NOMO-1 treated with DMSO at 0.1 percent for 48 hours (cell line): ENCODE measurements around the gene ARG1.
"Not testable (repeated sequence)": the region's sequence is repeated elsewhere in the genome, so short reads cannot be mapped to it uniquely, and the experiment has no call there.

ENCODE experiments used
- DNase-seq: peaks from one replicate; lab custom pipeline; 2025; ENCODE audit not compliant: unreplicated experiment; lab: John Stamatoyannopoulos, UW

The ARG1 gene

DNA sequence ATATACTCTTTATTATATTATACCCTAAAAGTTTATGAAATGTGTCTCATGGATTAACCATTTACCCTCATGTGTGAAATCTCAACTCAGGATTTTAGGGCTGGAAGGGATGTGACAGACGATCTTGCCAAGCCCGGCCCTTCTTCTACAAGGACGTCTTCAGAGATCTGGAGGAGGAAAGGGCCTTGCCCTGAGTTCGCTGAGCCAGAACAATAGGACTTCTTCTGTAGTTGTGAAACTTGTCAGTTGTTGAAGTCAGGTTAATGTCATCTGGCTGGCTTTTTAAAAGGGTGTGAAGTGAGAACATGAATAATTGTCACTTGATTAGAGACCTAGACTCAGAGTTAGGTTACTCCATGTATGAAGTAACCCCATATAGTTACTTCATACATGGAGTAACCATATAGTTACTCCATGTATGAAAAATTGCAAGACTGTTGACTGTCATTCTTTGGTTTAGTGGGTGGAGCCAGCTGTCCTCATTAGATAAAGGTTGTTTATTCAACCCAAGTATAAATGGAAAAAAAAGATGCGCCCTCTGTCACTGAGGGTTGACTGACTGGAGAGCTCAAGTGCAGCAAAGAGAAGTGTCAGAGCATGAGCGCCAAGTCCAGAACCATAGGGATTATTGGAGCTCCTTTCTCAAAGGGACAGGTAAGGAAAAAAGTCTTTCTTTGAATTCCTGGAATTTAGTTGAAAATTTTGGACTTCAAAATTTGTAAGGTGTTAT is at the start of gene ARG1:
ARG1 (plus strand) TSS at position 541 of the 730 bp plus-strand sequence; CDS start at position 598, 57 bp downstream.
- no peak for DNase-seq

DNA sequence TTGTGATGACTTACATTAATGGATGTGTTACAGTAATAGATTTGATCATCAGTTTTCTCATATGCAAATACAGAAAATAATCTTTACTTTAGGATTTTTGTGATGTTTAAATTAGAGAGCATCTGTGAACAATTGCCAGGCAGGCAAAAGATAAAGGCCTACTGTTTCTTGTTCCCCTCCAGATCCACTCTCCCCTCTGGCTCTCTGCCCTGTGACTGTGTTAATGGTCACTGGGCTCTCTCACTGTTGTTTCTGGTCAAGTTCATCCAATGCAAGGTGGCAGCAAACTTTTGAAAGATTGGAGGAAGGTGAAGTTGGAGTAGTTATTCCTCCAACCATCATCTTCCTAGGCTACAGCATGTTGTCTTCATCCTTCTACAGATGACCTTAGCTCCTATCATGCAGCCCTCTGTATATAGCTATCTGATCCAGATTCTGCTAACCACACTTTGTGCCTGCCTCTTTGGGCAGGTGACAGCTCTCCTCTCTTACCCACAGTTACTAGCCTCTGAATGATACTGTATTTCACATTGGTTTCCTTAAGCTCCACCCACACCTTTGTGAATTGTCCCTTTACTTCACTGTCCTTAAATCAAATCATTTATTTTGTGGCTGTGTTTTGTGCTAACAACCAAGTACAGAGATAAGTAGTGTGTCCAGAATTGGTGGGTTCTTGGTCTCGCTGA is 48.9 kb upstream of the ARG1 start:
- no peak for DNase-seq

DNA sequence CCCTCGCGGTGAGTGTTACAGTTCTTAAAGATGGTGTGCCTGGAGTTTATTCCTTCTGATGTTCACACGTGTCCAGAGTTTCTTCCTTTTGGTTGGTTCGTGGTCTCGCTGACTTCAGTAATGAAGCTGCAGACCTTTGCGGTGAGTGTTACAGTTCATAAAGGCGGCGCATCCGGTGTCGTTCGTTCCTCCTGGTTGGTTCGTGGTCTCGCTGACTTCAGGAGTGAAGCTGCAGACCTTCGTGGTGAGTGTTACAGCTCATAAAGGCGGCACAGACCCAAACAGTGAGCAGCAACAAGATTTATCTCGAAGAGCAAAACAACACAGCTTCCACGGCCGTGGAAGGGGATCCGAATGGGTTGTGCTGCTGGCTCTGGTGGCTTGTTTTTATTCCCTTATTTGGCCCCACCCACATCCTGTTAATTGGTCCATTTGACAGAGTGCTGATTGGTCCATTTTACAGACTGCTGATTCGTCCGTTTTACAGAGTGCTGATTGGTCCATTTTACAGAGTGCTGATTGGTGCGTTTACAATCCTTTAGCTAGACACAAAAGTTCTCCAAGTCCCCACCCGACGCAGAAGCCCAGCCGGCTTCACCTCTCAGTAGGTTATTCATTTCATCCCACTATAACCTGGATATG is 48.2 kb upstream of the ARG1 start:
- DNase-seq: no peak

GRCh38 chr6:131530936-131531335 is 42.1 kb upstream of the ARG1 start:
- not testable (repeated sequence) for DNase-seq

DNA sequence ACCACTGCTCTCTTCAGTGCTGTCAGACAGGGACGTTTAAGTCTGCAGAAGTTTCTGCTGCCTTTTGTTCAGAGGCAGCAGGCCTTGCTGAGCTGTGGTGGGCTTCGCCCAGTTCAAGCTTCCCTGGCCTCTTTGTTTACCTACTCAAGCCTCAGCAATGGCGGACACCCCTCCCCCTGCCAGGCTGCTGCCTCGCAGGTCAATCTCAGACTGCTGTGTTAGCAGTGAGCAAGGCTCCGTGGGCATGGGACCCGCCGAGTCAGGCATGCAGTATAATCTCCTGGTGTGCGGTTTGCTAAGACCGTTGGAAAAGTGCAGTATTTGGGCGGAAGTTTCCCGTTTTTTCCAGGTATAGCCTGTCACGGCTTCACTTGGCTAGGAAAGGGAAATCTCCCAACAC is 41.3 kb upstream of the ARG1 start:
- not testable (repeated sequence) for DNase-seq

- DNase-seq: no peak
Observed at GRCh38 chr6:131532580-131533039, 40.4 kb upstream of the ARG1 start.

DNA sequence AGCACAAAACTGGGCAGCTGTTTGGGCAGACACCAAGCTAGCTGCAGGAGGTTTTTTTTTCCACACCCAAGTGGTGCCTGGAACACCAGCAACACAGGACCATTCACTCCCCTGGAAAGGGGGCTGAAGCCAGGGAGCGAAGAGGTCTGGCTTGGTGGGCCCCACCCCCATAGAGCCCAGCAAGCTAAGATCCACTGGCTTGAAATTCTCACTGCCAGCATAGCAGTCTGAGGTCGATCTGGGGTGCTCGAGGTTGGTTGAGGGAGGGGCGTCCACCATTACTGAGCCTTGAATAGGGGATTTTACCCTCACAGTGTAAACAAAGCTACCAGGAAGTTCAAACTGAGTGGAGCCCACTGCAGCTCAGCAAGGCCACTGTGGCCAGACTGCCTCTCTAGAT is 34.4 kb upstream of the ARG1 start:
- not testable (repeated sequence) for DNase-seq

- no peak for DNase-seq
Observed at GRCh38 chr6:131545317-131545716, 27.7 kb upstream of the ARG1 start.

DNA sequence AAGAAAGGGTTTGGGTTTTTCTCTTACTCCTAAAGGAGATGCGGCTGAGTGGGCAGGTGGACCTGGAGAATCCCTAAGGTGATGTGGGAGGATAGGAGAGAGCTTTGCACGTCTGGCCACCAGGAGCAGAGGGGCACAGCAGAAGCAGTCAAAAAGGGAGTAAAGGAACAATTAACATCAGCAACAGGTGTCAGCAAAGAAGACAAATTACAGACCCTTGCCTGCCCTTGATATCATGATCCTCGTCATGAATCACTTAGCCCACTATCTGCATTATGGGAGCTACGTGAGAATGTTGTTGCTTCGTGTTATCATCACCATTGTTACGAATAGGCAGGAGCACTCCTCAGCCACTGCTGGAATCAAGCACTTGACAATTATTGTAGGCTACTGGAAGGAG is 25.5 kb upstream of the ARG1 start:
- DNase-seq: no peak

GRCh38 chr6:131548441-131548840 is 24.6 kb upstream of the ARG1 start:
- no peak for DNase-seq

DNA sequence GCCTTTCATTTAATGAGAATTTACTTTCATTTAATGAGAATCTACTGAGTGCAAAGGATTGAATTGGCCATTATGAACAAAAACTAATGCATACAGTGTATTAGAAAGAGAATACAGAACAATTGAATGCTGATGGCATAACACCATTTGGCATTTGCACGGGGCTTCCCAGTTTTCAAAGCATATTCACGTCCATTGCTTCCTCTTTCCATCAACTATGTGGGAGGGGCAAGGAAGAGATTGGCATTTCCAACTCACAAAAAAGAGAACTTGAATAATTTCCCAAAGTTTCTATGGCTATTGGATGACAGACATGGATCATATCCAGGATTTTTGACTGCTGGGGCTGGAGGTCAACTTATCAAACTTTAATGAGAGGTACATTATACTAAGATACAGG is 23.2 kb upstream of the ARG1 start:
- DNase-seq: no peak

- DNase-seq: no peak
Observed at GRCh38 chr6:131551902-131552301, 21.1 kb upstream of the ARG1 start.

GRCh38 chr6:131552572-131552971 is 20.5 kb upstream of the ARG1 start:
- DNase-seq: no peak

- DNase-seq: no peak
Observed at GRCh38 chr6:131555992-131556391, 17.0 kb upstream of the ARG1 start.

- no peak for DNase-seq
Observed at GRCh38 chr6:131558922-131559321, 14.1 kb upstream of the ARG1 start.

GRCh38 chr6:131561925-131562707 is 10.9 kb upstream of the ARG1 start:
- DNase-seq: no peak

GRCh38 chr6:131565056-131565455 is 8.0 kb upstream of the ARG1 start:
- DNase-seq: no peak

DNA sequence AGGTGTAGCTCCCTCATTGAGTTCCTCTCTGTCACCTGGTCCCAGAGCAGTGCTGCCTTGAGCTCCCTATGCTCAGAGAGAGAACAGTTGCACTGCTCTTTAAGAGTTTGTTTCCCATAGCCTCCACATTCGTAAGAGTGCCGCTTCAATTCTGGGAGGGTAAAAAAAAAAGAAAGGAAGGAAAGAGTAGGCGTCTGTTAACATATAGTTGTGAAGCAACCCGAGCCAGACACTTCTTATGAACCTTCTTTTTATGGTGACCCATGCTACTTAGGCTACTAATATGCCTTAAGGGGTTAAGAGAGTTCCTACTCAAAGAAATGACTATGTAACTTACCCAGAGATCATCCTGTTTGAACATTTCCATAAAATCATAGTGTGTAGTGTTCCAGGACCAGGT is 4.3 kb upstream of the ARG1 start:
- no peak for DNase-seq

DNA sequence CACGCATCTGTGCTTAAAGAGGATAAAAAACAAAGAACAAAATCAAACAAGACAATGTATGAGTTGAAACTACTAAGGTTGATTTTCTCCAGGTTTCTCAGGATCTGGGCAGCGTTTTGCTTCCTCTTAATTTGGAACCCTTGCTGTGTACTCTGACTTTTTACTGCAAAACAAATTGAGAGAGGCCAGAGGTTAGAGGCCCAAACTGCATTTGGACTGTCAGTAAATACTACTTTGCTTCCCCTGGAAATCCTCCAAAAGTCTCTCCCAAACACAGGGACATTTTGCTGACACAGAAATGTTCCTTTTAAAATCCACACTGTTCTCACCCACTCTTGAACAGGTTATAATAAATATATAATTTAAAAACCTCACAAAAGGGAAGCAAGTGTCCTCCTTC is 1.1 kb downstream of the ARG1 start:
- no peak for DNase-seq

DNA sequence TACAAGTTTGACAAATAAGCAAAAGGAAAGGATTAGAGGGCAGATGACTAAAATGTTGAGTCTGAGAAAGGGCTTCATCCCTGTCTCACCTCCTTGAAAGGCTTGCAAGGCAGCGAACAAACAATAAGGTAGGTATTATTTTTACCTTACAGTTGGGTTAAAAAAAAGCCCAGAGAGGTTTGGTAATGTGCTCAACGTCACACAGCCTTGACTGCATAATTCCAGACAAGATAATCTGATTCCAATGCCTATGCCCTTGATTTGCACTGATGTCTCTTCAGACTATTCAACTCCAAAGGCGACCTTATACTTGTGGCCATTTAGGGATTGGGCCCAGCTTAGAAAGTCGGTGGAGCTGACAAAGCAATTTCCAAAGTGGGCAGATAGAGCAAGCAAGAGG is 1.7 kb downstream of the ARG1 start:
- no peak for DNase-seq

GRCh38 chr6:131575834-131576478 is 2.9 kb downstream of the ARG1 start:
- peak; percentile 31 for DNase-seq
